Heart left ventricle (tissue), 16 donors: Measurements from ENCODE around the gene SUGCT. TPM values are rescaled to one million over a fixed set of nuclear protein-coding genes. Genes with fewer than 3 reads are reported as not detected.

Source experiments
- ATAC-seq, 4 donors: fragments of 200-7000 bp; cut with Tn5 transposase; one replicate each; pipeline ENCODE4 v1.9.1; 2020 to 2022; ENCODE audit warnings: moderate library complexity in 4 of 4, mild to moderate bottlenecking in 3 of 4, moderate number of reproducible peaks in 1 of 4
- DNase-seq, 5 donors: peaks; one replicate each; pipeline ENCODE4 v3.0.0-alpha.2; 2020
- H3K27ac ChIP-seq, 12 donors: fragments of 200-600 bp; sonication (generic) in 4 of 12; one replicate each; pipeline versions ENCODE4 v1.5.0 to v1.8.0; 2016 to 2022; ENCODE audit warnings: mild to moderate bottlenecking in 2 of 12
- H3K27me3 ChIP-seq, 9 donors: fragments of 200-600 bp; sonication (generic) in 2 of 9; one replicate each; pipeline versions ENCODE4 v1.5.1 to v1.8.0; 2016 to 2022; ENCODE audit warnings: mild to moderate bottlenecking in 3 of 9
- H3K36me3 ChIP-seq, 9 donors: fragments of 200-600 bp; sonication (generic) in 2 of 9; one replicate each; pipeline versions ENCODE4 v1.5.0 to v1.8.0; 2018 to 2022; ENCODE audit warnings: mild to moderate bottlenecking in 2 of 9
- H3K4me1 ChIP-seq, 12 donors: fragments of 200-600 bp; sonication (generic) in 4 of 12; one replicate each; pipeline versions ENCODE4 v1.5.0 to v1.8.0; 2016 to 2022; ENCODE audit warnings: mild to moderate bottlenecking in 3 of 12
- H3K4me3 ChIP-seq, 12 donors: fragments of 200-600 bp; sonication (generic) in 4 of 12; one replicate each; pipeline versions ENCODE4 v1.5.0 to v1.8.0; 2017 to 2022; ENCODE audit warnings: mild to moderate bottlenecking in 9 of 12, moderate library complexity in 4 of 12
- H3K9me3 ChIP-seq, 12 donors: fragments of 200-600 bp; sonication (generic) in 4 of 12; one replicate each; pipeline versions ENCODE4 v1.5.0 to v1.8.0; 2016 to 2022; ENCODE audit warnings: mild to moderate bottlenecking in 1 of 12
- CTCF ChIP-seq, 12 donors: fragments of 200-600 bp; sonication (generic) in 4 of 12; IDR thresholded peaks; one replicate each; pipeline versions ENCODE4 v1.5.0 to v1.8.0; 2018 to 2022; ENCODE audit warnings: antibody characterized with exemption in 12 of 12, mild to moderate bottlenecking in 5 of 12
- POLR2A ChIP-seq, 2 donors: fragments of 450-650 bp; IDR thresholded peaks; one replicate each; pipeline ENCODE4 v1.6.1; 2017; ENCODE audit warnings: antibody characterized with exemption in 2 of 2, mild to moderate bottlenecking in 2 of 2, moderate library complexity in 2 of 2
- WGBS, 4 donors: extraction: QIAGEN DNeasy Blood & Tissue Kit in 2 of 4; methylation state at CpG; one replicate each; pipeline versions ENCODE4 v1.1.5 to v1.1.7; 2013 to 2018; 5-methylcytosine and 5-hydroxymethylcytosine counted together
- intact Hi-C, 10 donors: fragments of 100-400 bp; cut with DNase I; formaldehyde crosslinking; loops; one replicate each; pipeline versions ENCODE4 v1.11.1 to v1.14.2; 2022
- polyA plus RNA-seq, 2 donors: library from polyadenylated mRNA; stranded (reverse); fragments of 200-250 nt; gene quantifications; one replicate each; pipeline ENCODE4 v1.2.3, GENCODE V29; 2013
- total RNA-seq, 9 donors: library from RNA; depleted of rRNA in 2 of 9; stranded (reverse); fragments of >200 nt in 2 of 9; fragmentation: NEBNext Ultra II Directional in 3 of 9; extraction: Animal tissue kit (Norgen Biotek cat#: 25700) in 3 of 9; gene quantifications; one replicate each; pipeline versions ENCODE4 v1.1.0 to v1.2.4, GENCODE V29; 2016 to 2023
- donor health status: ischemic (EF 13 %, LVEDD 7.1; RV severe dilation, severe dysfunction).
- donor health status: healthy with polysubstance abuse.
- donor health status: DM: no; HTN: yes; CAD: no.
- donor health status: DM: no; HTN: no; CAD: no.
- donor health status: ischemic (EF 25% LVEDD 6.9; RV normal size, moderate dysfunction).
- donor health status: ischemic (EF 25% LVEDD 5.7; RV mildly dilated, moderate dysfunction).
- donor health status: healthy.
- donor health status: DM: yes; HTN: yes; CAD: no.
- donor health status: ischemic (EF 35%, LVEDD 5.7; RV mildly dilated, moderate dysfunction).
- donor health status: nonischemic (EF 11% LVEDD 7.7; RV severe dilation, severe dysfunction).
- donor health status: DM: yes; HTN: yes; CAD: no.
- donor health status: PGD.
- donor health status: ischemic (EF 29% LVEDD 5.4; RV normal size, mild dysfunction).
- donor health status: nonischemic (EF 23%, LVEDD 6.1; RV moderate dilation, normal function).

The SUGCT gene
- total and polyA plus RNA-seq, 11 donors: 1.4 to 7.6 (median 4.4) TPM

GRCh38 chr7:40468891-40469864 is 334.4 kb downstream of the SUGCT start:
- no peaks in the 10 kb centered on the region for H3K36me3 ChIP-seq
- intact Hi-C loops: no loop called here
- no peak for DNase-seq
- H3K27ac ChIP-seq: peak overlapping the region in 4 of 12 donors; percentile 9 to 44 (median 26)
- TF ChIP-seq CTCF (IDR thresholded peaks at IDR 0.05) (no peak), POLR2A (IDR thresholded peaks at IDR 0.05) (no peak)
- 75 to 83% (median 80%) methylated on average over 4 of the region's 4 CpGs for WGBS, 4 donors
- no peaks in the 10 kb centered on the region for H3K9me3 ChIP-seq
- no peak overlapping the region for H3K4me3 ChIP-seq
- H3K27me3 ChIP-seq: no peaks in the 10 kb centered on the region
- peak in 1 of 4 donors; percentile 51 for ATAC-seq
- no peaks in the 10 kb centered on the region for H3K4me1 ChIP-seq

- no peaks in the 10 kb centered on the region for H3K4me1 ChIP-seq
- H3K36me3 ChIP-seq: no peaks in the 10 kb centered on the region
- H3K4me3 ChIP-seq: no peak overlapping the region
- 63 to 75% (median 66%) methylated on average over 6 of the region's 6 CpGs for WGBS, 4 donors
- ATAC-seq (peak; percentile 47 to 87 (median 75)), DNase-seq (peak in 1 of 5 donors; percentile 34)
- peak overlapping the region in 3 of 12 donors; percentile 17 to 46 (median 44) for H3K27ac ChIP-seq
- intact Hi-C loops: no loop called here
- TF ChIP-seq POLR2A (IDR thresholded peaks at IDR 0.05) (no peak), CTCF (IDR thresholded peaks at IDR 0.05) (no peak)
- H3K27me3 ChIP-seq: no peaks in the 10 kb centered on the region
- no peaks in the 10 kb centered on the region for H3K9me3 ChIP-seq
Measured at GRCh38 chr7:40470091-40470592, 335.3 kb downstream of the SUGCT start.

- Histone ChIP-seq H3K27me3 (no peaks in the 10 kb centered on the region), H3K9me3 (no peaks in the 10 kb centered on the region), H3K27ac (peak overlapping the region in 1 of 12 donors; percentile 46), H3K4me1 (no peaks in the 10 kb centered on the region), H3K36me3 (no peaks in the 10 kb centered on the region), H3K4me3 (no peak overlapping the region)
- no peak for DNase-seq
- WGBS, 4 donors: 74 to 89% (median 78%) methylated on average over 1 of the region's 1 CpG
- ATAC-seq: no peak
- TF ChIP-seq CTCF (IDR thresholded peaks at IDR 0.05): no peak
- TF ChIP-seq POLR2A (IDR thresholded peaks at IDR 0.05): no peak
- intact Hi-C loops: no loop called here
Measured at GRCh38 chr7:40470817-40471216, 336.0 kb downstream of the SUGCT start.

- TF ChIP-seq CTCF (IDR thresholded peaks at IDR 0.05): no peak
- no peak for TF ChIP-seq POLR2A (IDR thresholded peaks at IDR 0.05)
- H3K4me1 ChIP-seq: no peaks in the 10 kb centered on the region
- ATAC-seq: no peak
- H3K27ac ChIP-seq: no peak overlapping the region
- WGBS, 4 donors: 87 to 94% (median 90%) methylated on average over 4 of the region's 4 CpGs
- DNase-seq: no peak
- H3K27me3 ChIP-seq: no peaks in the 10 kb centered on the region
- no peak overlapping the region for H3K4me3 ChIP-seq
- no peaks in the 10 kb centered on the region for H3K36me3 ChIP-seq
- intact Hi-C loops: no loop called here
- no peaks in the 10 kb centered on the region for H3K9me3 ChIP-seq
Measured at GRCh38 chr7:40471891-40472290, 337.1 kb downstream of the SUGCT start.
